ENCODE results near the gene SHKBP1.
"Not testable (repeated sequence)": the region's sequence is repeated elsewhere in the genome, so short reads cannot be mapped to it uniquely, and the experiment has no call there.

SHKBP1 gene

GRCh38 chr19:40559394-40559793 lies 17.3 kb upstream of the SHKBP1 start:
- no peak for TF ChIP-seq ZFX (IDR thresholded peaks at IDR 0.05; ENCODE audit: borderline replicate concordance)
- no peak for TF ChIP-seq CTCF (IDR thresholded peaks at IDR 0.05)
- H3K27ac ChIP-seq = no peak overlapping the region

GRCh38 chr19:40560092-40560507 lies 16.6 kb upstream of the SHKBP1 start:
- H3K27ac ChIP-seq = no peak overlapping the region
- TF ChIP-seq CTCF (IDR thresholded peaks at IDR 0.05) = no peak
- TF ChIP-seq ZFX (IDR thresholded peaks at IDR 0.05; ENCODE audit: borderline replicate concordance) = no peak

- TF ChIP-seq ZFX (IDR thresholded peaks at IDR 0.05; ENCODE audit: borderline replicate concordance) (no peak), CTCF (IDR thresholded peaks at IDR 0.05) (no peak)
These were observed 14.7 kb upstream of the SHKBP1 start for GRCh38 chr19:40561947-40562346.

DNA sequence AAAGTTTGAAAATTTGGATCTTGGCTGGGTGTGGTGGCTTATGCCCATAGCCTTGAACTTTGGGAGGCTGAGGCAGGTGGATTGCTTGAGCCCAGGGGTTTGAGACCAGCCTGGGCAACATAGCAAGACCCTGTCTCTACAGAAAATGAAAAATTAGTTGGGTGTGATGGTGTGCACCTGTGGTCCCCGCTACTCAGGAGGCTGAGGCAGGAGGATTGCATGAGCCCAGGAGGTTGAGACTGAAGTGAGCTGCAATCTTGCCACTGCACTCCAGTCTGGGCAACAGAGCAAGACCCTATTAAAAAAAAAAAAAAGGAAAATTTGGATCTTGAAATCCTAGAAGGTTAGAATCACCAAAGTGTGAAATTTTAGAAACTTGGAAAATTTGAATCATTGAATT lies 12.1 kb upstream of the SHKBP1 start:
- H3K27ac ChIP-seq = not testable (repeated sequence)

More at GRCh38 chr19:40561947-40562346, 14.7 kb upstream of the SHKBP1 start:
- H3K27ac ChIP-seq = no peak overlapping the region

- TF ChIP-seq ZFX (IDR thresholded peaks at IDR 0.05; ENCODE audit: borderline replicate concordance) (no peak), CTCF (IDR thresholded peaks at IDR 0.05) (no peak)
These were observed 11.3 kb upstream of the SHKBP1 start for GRCh38 chr19:40565355-40565754.

DNA sequence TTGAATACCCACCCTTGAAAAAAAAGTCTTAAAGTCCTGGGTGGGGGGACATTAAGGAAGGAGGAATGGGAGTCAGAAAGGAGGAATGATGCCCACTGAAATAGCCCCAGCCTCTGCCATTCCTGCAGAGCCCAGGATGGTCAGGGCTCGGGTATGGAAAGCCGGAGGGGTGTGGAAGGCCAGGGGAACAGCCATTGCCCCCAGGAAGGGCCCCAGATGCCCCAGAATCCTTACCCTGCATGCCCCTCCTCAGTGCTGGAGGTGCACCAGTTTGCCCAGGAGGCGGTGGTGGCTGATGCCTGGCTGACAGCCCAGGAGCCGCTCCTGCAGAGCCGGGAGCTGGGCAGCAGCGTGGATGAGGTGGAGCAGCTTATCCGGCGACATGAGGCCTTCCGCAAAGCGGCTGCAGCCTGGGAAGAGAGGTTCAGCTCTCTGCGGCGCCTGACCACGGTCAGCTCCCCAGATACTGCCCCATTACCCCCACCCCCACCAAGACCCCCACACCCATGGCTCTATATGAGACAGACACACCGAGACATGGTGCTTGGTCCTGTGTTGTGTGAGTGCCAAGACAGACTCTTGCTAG lies 10.7 kb upstream of the SHKBP1 start:
- no peak overlapping the region for H3K27ac ChIP-seq
- no peak for TF ChIP-seq CTCF (IDR thresholded peaks at IDR 0.05)
- no peak for TF ChIP-seq ZFX (IDR thresholded peaks at IDR 0.05; ENCODE audit: borderline replicate concordance)

More at GRCh38 chr19:40565355-40565754, 11.3 kb upstream of the SHKBP1 start:
- H3K27ac ChIP-seq = no peak overlapping the region

- H3K27ac ChIP-seq = no peak overlapping the region
- no peak for TF ChIP-seq ZFX (IDR thresholded peaks at IDR 0.05; ENCODE audit: borderline replicate concordance)
- TF ChIP-seq CTCF (IDR thresholded peaks at IDR 0.05) = no peak
These were observed 9.5 kb upstream of the SHKBP1 start for GRCh38 chr19:40567040-40567749.
